A673 (cell line): ENCODE results near the gene CYSTM1. TPM values are rescaled to one million over a fixed set of nuclear protein-coding genes. Genes with fewer than 3 reads are reported as not detected.

Experiments
- BruUV-seq: library from RNA; stranded (reverse); fragments of 400-500 nt; replicated peaks from 2 replicates; lab custom pipeline; 2021; lab: Mats Ljungman, UMichigan
- CTCF ChIA-PET: fragments of 300-600 bp; sonication (Branson Sonifier 250); formaldehyde crosslinking; loops from one replicate; lab custom pipeline; 2022; ENCODE audit warnings: antibody characterized with exemption; lab: Charles Lee
- POLR2A ChIA-PET: fragments of 300-600 bp; sonication (Branson Sonifier 250); formaldehyde crosslinking; loops from one replicate; lab custom pipeline; 2022; ENCODE audit warnings: antibody characterized with exemption; ENCODE audit not compliant: low non-redundant PET; lab: Charles Lee
- DNase-seq: peaks from one replicate; pipeline ENCODE4 v3.0.0-alpha.2; 2015; ENCODE audit warnings: low spot score
- H3K27ac ChIP-seq: fragments of 200-600 bp; sonication (generic); 2 replicates; pipeline ENCODE4 v1.5.1; 2016; ENCODE audit warnings: mixed run types, low read depth, mild to moderate bottlenecking, mixed read lengths, antibody characterized with exemption, low read length; ENCODE audit not compliant: poor library complexity, severe bottlenecking
- H3K27me3 ChIP-seq: fragments of 200-600 bp; sonication (generic); replicated peaks from 2 replicates; pipeline ENCODE4 v1.6.1; 2017; ENCODE audit warnings: mixed run types, low read depth, mild to moderate bottlenecking, mixed read lengths, antibody characterized with exemption, low read length; ENCODE audit not compliant: insufficient read depth, poor library complexity
- H3K36me3 ChIP-seq: fragments of 200-600 bp; sonication (generic); 2 replicates; pipeline ENCODE4 v1.6.1; 2016; ENCODE audit warnings: mixed run types, mild to moderate bottlenecking, mixed read lengths, antibody characterized with exemption, low read length; ENCODE audit not compliant: insufficient read depth, poor library complexity, severe bottlenecking
- H3K4me1 ChIP-seq: fragments of 200-600 bp; sonication (generic); 2 replicates; pipeline ENCODE4 v1.6.1; 2017; ENCODE audit warnings: mixed run types, mild to moderate bottlenecking, mixed read lengths, antibody characterized with exemption, low read length; ENCODE audit not compliant: insufficient read depth, poor library complexity, severe bottlenecking
- H3K4me3 ChIP-seq: fragments of 200-600 bp; sonication (generic); 2 replicates; pipeline ENCODE4 v1.5.1; 2016; ENCODE audit warnings: low read depth, mixed run types, mild to moderate bottlenecking, mixed read lengths, low read length; ENCODE audit not compliant: poor library complexity, severe bottlenecking
- H3K9me3 ChIP-seq: fragments of 200-600 bp; sonication (generic); 2 replicates; pipeline ENCODE4 v1.6.1; 2016; ENCODE audit warnings: mixed run types, low read depth, mild to moderate bottlenecking, mixed read lengths, antibody characterized with exemption, low read length; ENCODE audit not compliant: poor library complexity, severe bottlenecking
- CTCF ChIP-seq: fragments of 300-800, 200-600 bp; sonication (generic); conservative IDR thresholded peaks from 2 replicates; pipeline ENCODE4 v1.5.1; 2017; ENCODE audit warnings: low read depth, mild to moderate bottlenecking, antibody characterized with exemption, low read length, moderate library complexity, mixed read lengths
- EZH2 ChIP-seq: fragments of 200-600 bp; sonication (generic); IDR thresholded peaks from 2 replicates; pipeline ENCODE4 v1.6.1; 2017; ENCODE audit warnings: borderline replicate concordance, low read depth, mild to moderate bottlenecking, mixed read lengths, antibody characterized with exemption, low read length; ENCODE audit not compliant: poor library complexity, severe bottlenecking
- intact Hi-C: fragments of 100-400 bp; cut with micrococcal nuclease; formaldehyde crosslinking; loops from one replicate; pipeline ENCODE4 v1.10.0; 2022; ENCODE audit not compliant: unreplicated experiment
- total RNA-seq: library from RNA; stranded (reverse); gene quantifications from 2 replicates; pipeline ENCODE4 v1.2.3, GENCODE V29; 2021

The CYSTM1 gene
- total RNA-seq, 1 experiment from 2014 or later = 35.5 TPM

- peaks cover 12% of the 10 kb centered on the region for H3K4me1 ChIP-seq
- H3K36me3 ChIP-seq = peaks cover 11% of the 10 kb centered on the region
- no peak overlapping the region for H3K27ac ChIP-seq
- no peaks in the 10 kb centered on the region for H3K27me3 ChIP-seq
- DNase-seq = no peak
- intact Hi-C loops = no loop called here
- H3K4me3 ChIP-seq = no peak overlapping the region
- H3K9me3 ChIP-seq = no peaks in the 10 kb centered on the region
- ChIA-PET CTCF (interaction anchor here (1.0 kb wide), 1 partner anchor 97 kb away, joined by 3 read pairs; no protein-coding TSS in a partner anchor), POLR2A (interaction anchor here (0.6 kb wide), 1 partner anchor 59 kb away, joined by 3 read pairs; no protein-coding TSS in a partner anchor)
- no TSS peak for BruUV-seq
- TF ChIP-seq CTCF = no peak
- no peak for TF ChIP-seq EZH2
Measured at GRCh38 chr5:140262221-140262620, 87.2 kb downstream of the CYSTM1 start.

- peaks cover 11% of the 10 kb centered on the region for H3K36me3 ChIP-seq
- no peak overlapping the region for H3K27ac ChIP-seq
- H3K4me3 ChIP-seq = no peak overlapping the region
- TF ChIP-seq CTCF (no peak), EZH2 (no peak)
- no peaks in the 10 kb centered on the region for H3K9me3 ChIP-seq
- H3K4me1 ChIP-seq = peaks cover 12% of the 10 kb centered on the region
- ChIA-PET POLR2A (no interaction called here), CTCF (no interaction called here)
- H3K27me3 ChIP-seq = no peaks in the 10 kb centered on the region
- intact Hi-C loops = no loop called here
- no peak for DNase-seq
- no TSS peak for BruUV-seq
Measured at GRCh38 chr5:140262839-140263238, 87.9 kb downstream of the CYSTM1 start.

DNA sequence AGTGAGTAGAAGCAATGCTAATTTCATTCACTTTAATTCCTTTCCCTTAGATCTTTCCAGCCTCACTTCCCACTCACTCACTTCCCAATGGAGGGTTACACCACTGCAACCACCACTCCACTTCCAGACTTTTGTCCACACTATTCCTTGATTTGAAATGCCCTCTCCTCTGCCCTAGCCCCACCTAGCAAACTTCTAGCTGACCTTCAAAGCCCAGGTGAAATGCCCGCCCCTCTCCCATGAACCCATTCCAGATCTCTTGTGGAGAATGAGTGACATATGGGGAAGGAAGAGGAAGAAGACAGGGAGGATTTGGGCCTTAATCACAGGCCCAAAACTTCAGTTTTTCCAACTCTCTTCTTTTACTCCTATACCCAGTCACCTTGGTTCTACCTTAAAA, 90.9 kb downstream of the CYSTM1 start:
- H3K4me1 ChIP-seq = peaks cover 20% of the 10 kb centered on the region
- DNase-seq = no peak
- no peak overlapping the region for H3K27ac ChIP-seq
- no peaks in the 10 kb centered on the region for H3K9me3 ChIP-seq
- BruUV-seq = no TSS peak
- ChIA-PET POLR2A (no interaction called here), CTCF (no interaction called here)
- H3K27me3 ChIP-seq = no peaks in the 10 kb centered on the region
- TF ChIP-seq CTCF (no peak), EZH2 (no peak)
- no peak overlapping the region for H3K4me3 ChIP-seq
- intact Hi-C loops = no loop called here
- no peaks in the 10 kb centered on the region for H3K36me3 ChIP-seq
